K562 (cell line): ENCODE measurements around the gene GOLT1A. TPM values are rescaled to one million over a fixed set of nuclear protein-coding genes. Genes with fewer than 3 reads are reported as not detected.
A peak's percentile ranks its signal among the peaks of the same experiment; 100 is the strongest.

Experiments
- ATAC-seq: fragments of 200-7000 bp; cut with Tn5 transposase; 3 replicates; pipeline ENCODE4 v1.9.1; 2020; ENCODE audit warnings: moderate library complexity
- BruUV-seq: library from RNA; stranded (reverse); fragments of 400-500 nt; replicated peaks from 2 replicates; lab custom pipeline; 2021; lab: Mats Ljungman, UMichigan
- CTCF ChIA-PET: fragments of 300-600 bp; formaldehyde crosslinking; extraction: SDS; loops from one replicate; lab custom pipeline; 2021; ENCODE audit warnings: low intra/inter-chr PET ratio; lab: Yijun Ruan, JAX
- POLR2A ChIA-PET: fragments of 300-600, 350-650 bp; sonication (Branson Sonifier 250); formaldehyde crosslinking; extraction: SDS; loops from one replicate; lab custom pipeline; 2021; ENCODE audit warnings: antibody characterized with exemption, inconsistent platforms; lab: Yijun Ruan, JAX
- DNase-seq, 4 experiments: peaks; one replicate each; pipeline versions ENCODE4 v3.0.0 to v3.0.0-alpha.2; 2011 to 2018; ENCODE audit warnings: low spot score in 3 of 4, mixed read lengths in 3 of 4; ENCODE audit errors: extremely low read depth in 1 of 4
- FAIRE-seq: peaks from 2 replicates; lab custom pipeline; 2011; peaks lifted over from hg19 to GRCh38; lab: Jason Lieb, UNC
- H2AFZ ChIP-seq: 2 replicates; pipeline ENCODE4 v1.6.0; 2011; ENCODE audit warnings: low read depth, low read length, control low read depth, inconsistent platforms
- H3K27ac ChIP-seq: fragments of 200-600 bp; 3 replicates; pipeline ENCODE4 v1.8.0; 2011; ENCODE audit warnings: low read depth, mild to moderate bottlenecking, control low read depth, inconsistent platforms, low read length, moderate library complexity, mixed read lengths; ENCODE audit errors: extremely low read depth
- H3K27me3 ChIP-seq, 2 experiments: fragments of 300-600 bp in 1 of 2; 2 replicates in 1 of 2; 3 replicates in 1 of 2; pipeline versions ENCODE4 v1.6.0 to v1.8.0; 2011; ENCODE audit warnings: inconsistent platforms in 2 of 2, low read length in 2 of 2, mild to moderate bottlenecking in 1 of 2, mixed read lengths in 1 of 2, moderate library complexity in 1 of 2; ENCODE audit not compliant: control insufficient read depth in 2 of 2, insufficient read depth in 2 of 2
- H3K36me3 ChIP-seq: fragments of 300-600 bp; 3 replicates; pipeline ENCODE4 v1.8.0; 2011; ENCODE audit warnings: mild to moderate bottlenecking, low read length, inconsistent platforms; ENCODE audit not compliant: control insufficient read depth, insufficient read depth
- H3K4me1 ChIP-seq, 2 experiments: fragments of 200-600 bp in 1 of 2; replicated peaks in 1 of 2; 2 replicates in 1 of 2; 3 replicates in 1 of 2; pipeline versions ENCODE4 v1.5.1 to v1.8.0; 2011; ENCODE audit warnings: inconsistent platforms in 2 of 2, low read length in 2 of 2, mild to moderate bottlenecking in 1 of 2, mixed read lengths in 1 of 2, moderate library complexity in 1 of 2; ENCODE audit not compliant: control insufficient read depth in 2 of 2, insufficient read depth in 2 of 2
- H3K4me2 ChIP-seq: 2 replicates; pipeline ENCODE4 v1.6.1; 2011; ENCODE audit warnings: low read length, control low read depth, inconsistent platforms, mixed read lengths; ENCODE audit not compliant: insufficient read depth
- H3K4me3 ChIP-seq: fragments of 200-600 bp; sonication (generic), shearing (Covaris generic); 2 replicates; pipeline ENCODE4 v1.5.1; 2016; ENCODE audit warnings: control low read depth, inconsistent platforms
- H3K79me2 ChIP-seq: fragments of 200-600 bp; 3 replicates; pipeline ENCODE4 v1.8.0; 2011; ENCODE audit warnings: low read length, inconsistent platforms; ENCODE audit not compliant: control insufficient read depth, insufficient read depth
- H3K9ac ChIP-seq, 2 experiments: 2 replicates each; pipeline versions ENCODE4 v1.6.0 to v1.6.1; 2011; ENCODE audit warnings: low read depth in 2 of 2, low read length in 2 of 2, control low read depth in 1 of 2, inconsistent platforms in 1 of 2, mild to moderate bottlenecking in 1 of 2, mixed read lengths in 1 of 2; ENCODE audit not compliant: insufficient read depth in 1 of 2
- H3K9me1 ChIP-seq: one replicate; pipeline ENCODE4 v1.6.0; 2011; ENCODE audit warnings: inconsistent platforms, mild to moderate bottlenecking, low read length, moderate library complexity; ENCODE audit not compliant: control insufficient read depth, insufficient read depth
- H3K9me3 ChIP-seq: replicated peaks from 2 replicates; pipeline ENCODE4 v1.5.1; 2011; ENCODE audit warnings: low read depth, low read length, inconsistent platforms; ENCODE audit not compliant: control insufficient read depth, insufficient read depth
- H4K20me1 ChIP-seq: replicated peaks from 2 replicates; pipeline ENCODE4 v1.6.1; 2011; ENCODE audit warnings: low read length, inconsistent platforms, mixed read lengths; ENCODE audit not compliant: control insufficient read depth, insufficient read depth
- BMI1 ChIP-seq: fragments of 150-350 bp; IDR thresholded peaks from 2 replicates; pipeline ENCODE4 v1.6.1; 2014; ENCODE audit warnings: low read length
- CHCHD3 ChIP-seq: fragments of 250-450 bp; sonication (Bioruptor Pico); IDR thresholded peaks from 2 replicates; pipeline ENCODE4 v2.1.2; 2022; ENCODE audit warnings: mild to moderate bottlenecking
- ERF ChIP-seq: fragments of 450-650 bp; formaldehyde crosslinking; IDR thresholded peaks from 2 replicates; pipeline ENCODE4 v1.4.0; 2020; ENCODE audit warnings: mild to moderate bottlenecking, mixed read lengths
- HLTF ChIP-seq: fragments of 450-650 bp; IDR thresholded peaks from 2 replicates; pipeline ENCODE4 v1.6.1; 2016
- MAX ChIP-seq: sonication (generic); formaldehyde crosslinking; IDR thresholded peaks from 2 replicates; pipeline ENCODE4 v1.9.0; 2022; ENCODE audit warnings: mild to moderate bottlenecking, missing genetic modification reagents
- WGBS: fragments of 100-300 bp; shearing (Covaris generic); methylation state at CpG from one replicate; pipeline ENCODE4 v1.1.6; 2016; ENCODE audit warnings: low coverage, mixed read lengths; ENCODE audit not compliant: insufficient coverage; ENCODE audit errors: missing lambda C conversion rate; 5-methylcytosine and 5-hydroxymethylcytosine counted together
- in situ Hi-C: fragments of 300-500 bp; cut with MboI; formaldehyde crosslinking; loops from 4 replicates; pipeline ENCODE4 v1.15.0; 2018; ENCODE audit warnings: inconsistent platforms, mixed read lengths
- intact Hi-C: fragments of 100-400 bp; cut with micrococcal nuclease; formaldehyde crosslinking; loops from 2 replicates; pipeline ENCODE4 v1.14.2; 2022
- polyA plus RNA-seq, 8 experiments: library from polyadenylated mRNA; depleted of rRNA in 4 of 8; stranded (reverse) in 5 of 8; unstranded in 3 of 8; fragments of >200 nt; fragmentation: Nextera tagmentation in 2 of 8; fragmentation: Illumina TruSeq in 1 of 8; extraction: Ambion mirVana in 2 of 8; extraction: Trizol in 1 of 8; gene quantifications; 2 replicates each; pipeline versions ENCODE4 v1.2.1 to v1.2.3, GENCODE V29; 2011 to 2014; ENCODE audit warnings: inconsistent platforms in 1 of 8, missing spikeins in 1 of 8
- total RNA-seq, 7 experiments: library from RNA; depleted of rRNA in 6 of 7; stranded (reverse); fragments of >200 nt in 6 of 7; fragmentation: Illumina TruSeq in 2 of 7; extraction: Trizol in 2 of 7; gene quantifications; 2 replicates each; pipeline versions ENCODE4 v1.2.1 to v1.2.3, GENCODE V29; 2011 to 2021; ENCODE audit warnings: low replicate concordance in 1 of 7
- TF ChIP-seq, protein P1 (sequence below): sonication (generic); formaldehyde crosslinking; IDR thresholded peaks from 2 replicates; pipeline ENCODE4 v1.8.0; 2022; ENCODE audit warnings: mild to moderate bottlenecking, missing genetic modification reagents
- TF ChIP-seq, protein P2 (sequence below): fragments of 450-650 bp; formaldehyde crosslinking; IDR thresholded peaks from 2 replicates; pipeline ENCODE4 v1.4.0; 2020; ENCODE audit warnings: mild to moderate bottlenecking, moderate library complexity

Gene GOLT1A
- total and polyA plus RNA-seq, 9 of the 15 experiments (the other 6 are each of a cell fraction or from before 2014, with no cell fraction given), result not detected

DNA sequence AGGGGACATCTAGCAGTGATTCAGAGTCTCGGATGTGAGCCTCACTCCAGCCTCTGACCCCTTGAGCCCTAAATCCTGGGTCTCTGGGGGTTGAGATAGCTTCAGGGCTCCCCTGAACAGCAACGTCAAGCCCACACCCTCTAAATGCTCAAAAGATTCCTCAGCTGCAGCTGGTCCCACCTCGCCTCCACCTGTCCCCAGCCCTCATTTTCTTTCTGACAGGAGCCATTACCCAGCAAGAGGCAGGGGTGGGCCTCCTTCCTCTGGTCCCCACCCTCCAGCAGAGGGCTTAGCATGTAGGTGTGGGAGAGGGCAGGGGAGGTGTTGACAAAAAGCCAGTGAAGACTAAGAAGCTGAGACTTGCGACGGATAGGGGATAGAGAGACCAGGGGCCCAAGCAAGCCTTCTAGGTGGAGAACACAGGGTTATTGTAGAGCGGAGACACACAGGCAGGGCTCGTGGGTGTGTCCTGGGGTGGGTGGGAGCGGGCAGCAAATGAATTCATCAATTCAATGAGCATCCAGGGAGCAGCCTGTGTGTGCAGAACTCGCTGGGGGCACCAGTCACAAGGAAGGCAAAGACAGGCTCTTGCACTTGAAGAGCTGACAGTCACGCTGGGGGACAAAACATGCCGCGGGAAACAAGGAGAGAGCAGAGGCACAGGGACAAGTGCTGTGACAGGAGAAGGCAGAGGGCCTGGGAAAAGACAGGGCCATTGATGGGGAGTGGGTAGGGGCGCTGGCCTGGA, 48.9 kb upstream of the GOLT1A start:
- H3K27ac ChIP-seq, result no peak overlapping the region
- no peaks in the 10 kb centered on the region for H3K9me3 ChIP-seq
- no peak for ATAC-seq
- H3K4me2 ChIP-seq, result no peak overlapping the region
- H3K9me1 ChIP-seq, result no peaks in the 10 kb centered on the region
- H3K79me2 ChIP-seq, result no peaks in the 10 kb centered on the region
- TF ChIP-seq HLTF (no peak), MAX (CRISPR knock-in tag) (0 out of 2 replicates have a peak, but pooled peaks have one; percentile 1), CHCHD3 (CRISPR knock-in tag) (no peak), BMI1 (no peak), ERF (CRISPR knock-in tag) (0 out of 2 replicates have a peak, but pooled peaks have one; percentile 24)
- TF ChIP-seq, protein P1, sequence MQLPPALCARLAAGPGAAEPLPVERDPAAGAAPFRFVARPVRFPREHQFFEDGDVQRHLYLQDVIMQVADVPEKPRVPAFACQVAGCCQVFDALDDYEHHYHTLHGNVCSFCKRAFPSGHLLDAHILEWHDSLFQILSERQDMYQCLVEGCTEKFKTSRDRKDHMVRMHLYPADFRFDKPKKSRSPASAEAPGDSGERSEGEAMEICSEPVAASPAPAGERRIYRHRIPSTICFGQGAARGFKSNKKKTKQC (CRISPR knock-in tag), result no peak
- TF ChIP-seq, protein P2, sequence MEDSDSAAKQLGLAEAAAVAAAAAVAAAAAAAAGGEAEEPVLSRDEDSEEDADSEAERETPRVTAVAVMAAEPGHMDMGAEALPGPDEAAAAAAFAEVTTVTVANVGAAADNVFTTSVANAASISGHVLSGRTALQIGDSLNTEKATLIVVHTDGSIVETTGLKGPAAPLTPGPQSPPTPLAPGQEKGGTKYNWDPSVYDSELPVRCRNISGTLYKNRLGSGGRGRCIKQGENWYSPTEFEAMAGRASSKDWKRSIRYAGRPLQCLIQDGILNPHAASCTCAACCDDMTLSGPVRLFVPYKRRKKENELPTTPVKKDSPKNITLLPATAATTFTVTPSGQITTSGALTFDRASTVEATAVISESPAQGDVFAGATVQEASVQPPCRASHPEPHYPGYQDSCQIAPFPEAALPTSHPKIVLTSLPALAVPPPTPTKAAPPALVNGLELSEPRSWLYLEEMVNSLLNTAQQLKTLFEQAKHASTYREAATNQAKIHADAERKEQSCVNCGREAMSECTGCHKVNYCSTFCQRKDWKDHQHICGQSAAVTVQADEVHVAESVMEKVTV (CRISPR knock-in tag), result no peak
- TF ChIP-seq, all 486 proteins: peak for 2
- POLR2A ChIA-PET, result interaction anchor here (0.7 to 1.4 kb wide), 4 partner anchors 8 to 244 kb away, joined by 3 to 8 read pairs (median 4); no protein-coding TSS in a partner anchor
- H3K4me3 ChIP-seq, result no peak overlapping the region
- WGBS, result 0% methylated on average over 13 of the region's 13 CpGs
- intact Hi-C loops (no loop called here), in situ Hi-C loops (no loop called here)
- H2AFZ ChIP-seq, result no peak overlapping the region
- peaks cover 0 to 3% of the 10 kb centered on the region in 2 experiments; a peak in 1 of 5 replicates for H3K4me1 ChIP-seq
- H3K36me3 ChIP-seq, result no peaks in the 10 kb centered on the region
- FAIRE-seq, result no peak
- peaks cover 35 to 85% of the 10 kb centered on the region in 2 experiments for H3K27me3 ChIP-seq
- H3K9ac ChIP-seq, result 0 out of 4 replicates have a peak overlapping the region, but pooled peaks of 1 of the 2 experiments have one; percentile 6
- no TSS peak for BruUV-seq
- H4K20me1 ChIP-seq, result peaks cover 14% of the 10 kb centered on the region; the same call in 1 of the 2 replicates
- no peak for DNase-seq
- CTCF ChIA-PET, result no interaction called here
